Ovary (tissue), 9 donors: ENCODE data around the gene CUBN. TPM values are rescaled to one million over a fixed set of nuclear protein-coding genes. Genes with fewer than 3 reads are reported as not detected.

Experiments
- DNase-seq, 5 donors: peaks; one replicate each; pipeline ENCODE4 v3.0.0-alpha.2; 2019 to 2020
- H3K27ac ChIP-seq, 2 donors: fragments of 200-600 bp; one replicate each; pipeline versions ENCODE4 v1.5.1 to v1.8.0; 2019 to 2022
- H3K27me3 ChIP-seq: fragments of 200-600 bp; one replicate; pipeline ENCODE4 v1.8.0; 2022
- H3K36me3 ChIP-seq: fragments of 200-600 bp; sonication (generic); one replicate; pipeline ENCODE4 v1.5.1; 2019
- H3K4me1 ChIP-seq: one replicate; pipeline ENCODE4 v1.8.1; 2013; ENCODE audit warnings: mild to moderate bottlenecking, moderate library complexity; ENCODE audit not compliant: insufficient read depth
- H3K4me3 ChIP-seq: fragments of 200-600 bp; sonication (generic); one replicate; pipeline ENCODE4 v1.5.1; 2017
- H3K9me3 ChIP-seq, 2 donors: fragments of 200-600 bp in 1 of 2; sonication (generic) in 1 of 2; one replicate each; pipeline versions ENCODE4 v1.5.1 to v1.8.1; 2013 to 2019; ENCODE audit warnings: mild to moderate bottlenecking in 1 of 2, moderate library complexity in 1 of 2
- EP300 ChIP-seq: sonication (generic); formaldehyde crosslinking; IDR thresholded peaks from one replicate; pipeline ENCODE4 v1.6.1; 2017; ENCODE audit warnings: antibody characterized with exemption
- POLR2A ChIP-seq: fragments of 450-650 bp; IDR thresholded peaks from one replicate; pipeline ENCODE4 v1.6.1; 2017; ENCODE audit warnings: antibody characterized with exemption, mild to moderate bottlenecking, moderate library complexity
- WGBS, 3 donors: extraction: QIAGEN DNeasy Blood & Tissue Kit in 1 of 3; methylation state at CpG; one replicate each; pipeline versions ENCODE4 v1.1.5 to v1.1.7; 2013 to 2017; 5-methylcytosine and 5-hydroxymethylcytosine counted together
- intact Hi-C, 4 donors: fragments of 100-400 bp; cut with DNase I; formaldehyde crosslinking; loops; one replicate each; pipeline versions ENCODE4 v1.11.0 to v1.15.1; 2022 to 2023
- polyA plus RNA-seq, 2 donors: library from polyadenylated mRNA; stranded (reverse); fragments of 200-250 nt in 1 of 2; fragments of 350-450 nt in 1 of 2; fragmentation: Illumina TruSeq in 1 of 2; extraction: RNeasy Lipid Tissue Mini Kit (QIAGEN cat#74804) in 1 of 2; gene quantifications; one replicate each; pipeline ENCODE4 v1.2.3, GENCODE V29; 2013 to 2014
- total RNA-seq, 7 donors: library from RNA; depleted of rRNA in 2 of 7; stranded (reverse); fragments of >200 nt in 2 of 7; fragmentation: NEBNext Ultra II Directional in 3 of 7; extraction: Animal tissue kit (Norgen Biotek cat#: 25700) in 3 of 7; gene quantifications; one replicate each; pipeline versions ENCODE4 v1.1.0 to v1.2.4, GENCODE V29; 2016 to 2023
- TF ChIP-seq, protein P1 (sequence below), 3 donors: fragments of 450-650 bp in 2 of 3; fragments of 200-600 bp in 1 of 3; IDR thresholded peaks; one replicate each; pipeline versions ENCODE4 v1.5.1 to v1.8.0; 2016 to 2022; ENCODE audit warnings: antibody characterized with exemption in 3 of 3, mild to moderate bottlenecking in 1 of 3
- donor health status: DM: no; HTN: no; CAD: no; lungs with moderate emphysema.
- donor health status: DM: no; HTN: no; CAD: no.
- donor health status: Bipolar disorder and iron deficiency.
- donor health status: DM: yes; HTN: yes; CAD: no.
- donor health status: DM: no; HTN: no; CAD: no.
- donor health status: DM: yes; HTN: yes; CAD: no.

The CUBN gene
- total and polyA plus RNA-seq, 9 donors, result 1.9 to 5.8 (median 4.0) TPM

GRCh38 chr10:16798571-16798970, 331.0 kb downstream of the CUBN start:
- WGBS, 3 donors, result 95 to 97% (median 96%) methylated on average over 5 of the region's 5 CpGs
- intact Hi-C loops, result no loop called here
- Histone ChIP-seq H3K9me3 (no peaks in the 10 kb centered on the region), H3K4me3 (no peak overlapping the region), H3K27me3 (no peaks in the 10 kb centered on the region), H3K4me1 (peaks cover 2% of the 10 kb centered on the region), H3K27ac (no peak overlapping the region), H3K36me3 (no peaks in the 10 kb centered on the region)
- TF ChIP-seq EP300, result no peak
- no peak for TF ChIP-seq POLR2A
- TF ChIP-seq, protein P1, sequence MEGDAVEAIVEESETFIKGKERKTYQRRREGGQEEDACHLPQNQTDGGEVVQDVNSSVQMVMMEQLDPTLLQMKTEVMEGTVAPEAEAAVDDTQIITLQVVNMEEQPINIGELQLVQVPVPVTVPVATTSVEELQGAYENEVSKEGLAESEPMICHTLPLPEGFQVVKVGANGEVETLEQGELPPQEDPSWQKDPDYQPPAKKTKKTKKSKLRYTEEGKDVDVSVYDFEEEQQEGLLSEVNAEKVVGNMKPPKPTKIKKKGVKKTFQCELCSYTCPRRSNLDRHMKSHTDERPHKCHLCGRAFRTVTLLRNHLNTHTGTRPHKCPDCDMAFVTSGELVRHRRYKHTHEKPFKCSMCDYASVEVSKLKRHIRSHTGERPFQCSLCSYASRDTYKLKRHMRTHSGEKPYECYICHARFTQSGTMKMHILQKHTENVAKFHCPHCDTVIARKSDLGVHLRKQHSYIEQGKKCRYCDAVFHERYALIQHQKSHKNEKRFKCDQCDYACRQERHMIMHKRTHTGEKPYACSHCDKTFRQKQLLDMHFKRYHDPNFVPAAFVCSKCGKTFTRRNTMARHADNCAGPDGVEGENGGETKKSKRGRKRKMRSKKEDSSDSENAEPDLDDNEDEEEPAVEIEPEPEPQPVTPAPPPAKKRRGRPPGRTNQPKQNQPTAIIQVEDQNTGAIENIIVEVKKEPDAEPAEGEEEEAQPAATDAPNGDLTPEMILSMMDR (IDR thresholded peaks at IDR 0.05), result no peak
- DNase-seq, result no peak

- Histone ChIP-seq H3K27ac (no peak overlapping the region), H3K27me3 (no peaks in the 10 kb centered on the region), H3K4me3 (no peak overlapping the region), H3K36me3 (no peaks in the 10 kb centered on the region), H3K4me1 (peaks cover 4% of the 10 kb centered on the region), H3K9me3 (no peaks in the 10 kb centered on the region)
- DNase-seq, result no peak
- 93 to 95% (median 94%) methylated on average over 9 of the region's 9 CpGs for WGBS, 3 donors
- TF ChIP-seq, protein P1 (IDR thresholded peaks at IDR 0.05), result no peak
- TF ChIP-seq POLR2A (no peak), EP300 (no peak)
- intact Hi-C loops, result no loop called here
Measured at GRCh38 chr10:16795410-16796073, 334.1 kb downstream of the CUBN start.

DNA sequence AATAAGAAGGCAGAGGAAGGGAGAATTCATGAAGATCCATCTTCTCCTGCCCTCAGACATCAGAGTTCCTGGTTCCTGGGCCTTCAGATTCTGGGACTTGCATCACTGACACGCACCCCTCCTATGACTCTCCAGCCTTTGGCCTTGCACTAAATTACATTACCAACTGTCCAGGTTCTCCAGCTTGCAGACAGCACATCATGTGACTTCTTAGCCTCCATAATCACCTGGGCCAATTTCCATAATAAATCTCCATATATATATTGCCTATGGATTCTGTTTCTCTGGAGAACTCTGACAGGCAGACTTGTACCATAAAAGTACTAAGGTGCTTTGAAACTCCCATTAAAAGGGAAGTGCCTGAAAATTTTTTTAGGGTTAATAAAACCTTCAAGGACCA, 335.6 kb downstream of the CUBN start:
- H3K4me1 ChIP-seq, result peaks cover 2% of the 10 kb centered on the region
- intact Hi-C loops, result no loop called here
- no peaks in the 10 kb centered on the region for H3K36me3 ChIP-seq
- TF ChIP-seq POLR2A, result no peak
- TF ChIP-seq, protein P1 (IDR thresholded peaks at IDR 0.05), result no peak
- no peak for TF ChIP-seq EP300
- H3K27ac ChIP-seq, result no peak overlapping the region
- no peaks in the 10 kb centered on the region for H3K9me3 ChIP-seq
- H3K27me3 ChIP-seq, result no peaks in the 10 kb centered on the region
- DNase-seq, result no peak
- 96 to 100% (median 100%) methylated on average over 1 of the region's 1 CpG for WGBS, 3 donors
- no peak overlapping the region for H3K4me3 ChIP-seq

GRCh38 chr10:16792675-16793074, 336.9 kb downstream of the CUBN start:
- Histone ChIP-seq H3K9me3 (no peaks in the 10 kb centered on the region), H3K36me3 (no peaks in the 10 kb centered on the region), H3K27ac (no peak overlapping the region), H3K4me1 (peaks cover 2% of the 10 kb centered on the region), H3K27me3 (no peaks in the 10 kb centered on the region), H3K4me3 (no peak overlapping the region)
- intact Hi-C loops, result no loop called here
- 52 to 62% (median 62%) methylated on average over 8 of the region's 8 CpGs for WGBS, 3 donors
- DNase-seq, result no peak
- TF ChIP-seq EP300 (no peak), POLR2A (no peak)
- TF ChIP-seq, protein P1 (IDR thresholded peaks at IDR 0.05), result no peak
